Measurements from ENCODE around the gene VPS13A. TPM values are rescaled to one million over a fixed set of nuclear protein-coding genes. Genes with fewer than 3 reads are reported as not detected.

The VPS13A gene
- total RNA-seq, 1 donor from 2014 or later = 47.7 TPM

GRCh38 chr9:77291714-77292113, 114.4 kb downstream of the VPS13A start:
- H3K4me3 Mint-ChIP-seq = no peak overlapping the region
- no peak overlapping the region for H3K27ac Mint-ChIP-seq
- no peak for DNase-seq
- H3K36me3 Mint-ChIP-seq (ENCODE audit: low read depth) = peaks cover 33% of the 10 kb centered on the region
- H3K9me3 Mint-ChIP-seq = peaks cover 11% of the 10 kb centered on the region
- no peaks in the 10 kb centered on the region for H3K27me3 Mint-ChIP-seq
- intact Hi-C loops (cut with micrococcal nuclease) = no loop called here
- H3K4me1 Mint-ChIP-seq = peaks cover 2% of the 10 kb centered on the region

- Mint-ChIP-seq H3K9me3 (peaks cover under 1% of the 10 kb centered on the region), H3K27me3 (no peaks in the 10 kb centered on the region), H3K36me3 (ENCODE audit: low read depth) (peaks cover 19% of the 10 kb centered on the region), H3K4me3 (no peak overlapping the region), H3K27ac (no peak overlapping the region), H3K4me1 (peaks cover 2% of the 10 kb centered on the region)
- no peak for DNase-seq
- intact Hi-C loops (cut with micrococcal nuclease) = no loop called here
Observed at GRCh38 chr9:77293949-77294348, 116.6 kb downstream of the VPS13A start.

- intact Hi-C loops (cut with micrococcal nuclease) = no loop called here
- Mint-ChIP-seq H3K4me1 (peaks cover 7% of the 10 kb centered on the region), H3K27me3 (no peaks in the 10 kb centered on the region)
Observed at GRCh38 chr9:77304543-77304942, 127.2 kb downstream of the VPS13A start.

GRCh38 chr9:77305622-77306400, 128.5 kb downstream of the VPS13A start:
- Mint-ChIP-seq H3K9me3 (no peaks in the 10 kb centered on the region), H3K36me3 (ENCODE audit: low read depth) (peaks cover 23% of the 10 kb centered on the region), H3K4me1 (peaks cover 7% of the 10 kb centered on the region), H3K27ac (no peak overlapping the region), H3K4me3 (no peak overlapping the region), H3K27me3 (no peaks in the 10 kb centered on the region)
- intact Hi-C loops (cut with micrococcal nuclease) = no loop called here
- no peak for DNase-seq

More at GRCh38 chr9:77304543-77304942, 127.2 kb downstream of the VPS13A start:
- Mint-ChIP-seq H3K9me3 (peaks cover 3% of the 10 kb centered on the region), H3K36me3 (ENCODE audit: low read depth) (peaks cover 24% of the 10 kb centered on the region), H3K27ac (no peak overlapping the region), H3K4me3 (no peak overlapping the region)
- DNase-seq = no peak

DNA sequence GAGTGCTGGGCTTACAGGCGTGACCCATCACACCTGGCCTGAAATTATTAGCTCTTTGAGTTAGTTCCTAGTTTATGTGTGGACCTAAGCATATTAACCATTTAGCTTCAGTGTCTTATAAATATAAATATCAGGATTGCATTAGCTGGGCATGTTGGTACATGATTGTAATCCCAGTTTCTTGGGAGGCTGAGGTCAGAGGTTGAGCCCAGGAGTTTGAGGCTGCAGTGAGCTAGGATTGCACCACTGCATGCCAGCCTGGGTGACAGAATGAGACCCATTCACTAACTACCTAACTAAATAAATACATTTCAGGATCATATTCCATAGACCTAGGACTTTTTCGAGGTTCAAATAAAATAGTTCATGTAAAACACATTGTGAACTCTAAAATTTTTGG, 129.8 kb downstream of the VPS13A start:
- H3K36me3 Mint-ChIP-seq (ENCODE audit: low read depth) = peaks cover 28% of the 10 kb centered on the region
- intact Hi-C loops (cut with micrococcal nuclease) = no loop called here
- H3K9me3 Mint-ChIP-seq = no peaks in the 10 kb centered on the region
- peaks cover 7% of the 10 kb centered on the region for H3K4me1 Mint-ChIP-seq
- H3K27ac Mint-ChIP-seq = no peak overlapping the region
- no peak overlapping the region for H3K4me3 Mint-ChIP-seq
- DNase-seq = no peak
- no peaks in the 10 kb centered on the region for H3K27me3 Mint-ChIP-seq

DNA sequence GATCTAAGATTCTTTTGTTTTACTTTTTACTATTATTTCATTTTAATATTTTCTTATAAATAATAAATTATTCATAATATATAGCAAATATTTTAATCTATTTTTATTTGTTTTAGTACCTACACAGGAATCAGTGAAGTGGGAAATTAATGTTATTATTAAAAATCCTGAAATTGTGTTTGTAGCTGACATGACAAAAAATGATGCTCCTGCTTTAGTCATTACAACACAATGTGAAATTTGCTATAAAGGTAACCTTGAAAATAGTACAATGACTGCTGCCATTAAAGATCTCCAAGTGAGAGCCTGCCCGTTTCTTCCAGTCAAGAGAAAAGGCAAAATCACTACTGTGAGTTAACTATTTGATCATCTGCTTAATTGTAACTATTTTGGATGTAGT, 138.7 kb downstream of the VPS13A start:
- H3K4me1 Mint-ChIP-seq = no peaks in the 10 kb centered on the region
- no peak for DNase-seq
- intact Hi-C loops (cut with micrococcal nuclease) = no loop called here
- H3K36me3 Mint-ChIP-seq (ENCODE audit: low read depth) = peaks cover 24% of the 10 kb centered on the region
- no peaks in the 10 kb centered on the region for H3K27me3 Mint-ChIP-seq
- no peak overlapping the region for H3K4me3 Mint-ChIP-seq
- no peak overlapping the region for H3K27ac Mint-ChIP-seq
- H3K9me3 Mint-ChIP-seq = no peaks in the 10 kb centered on the region

GRCh38 chr9:77325058-77325457, 147.7 kb downstream of the VPS13A start:
- H3K27me3 Mint-ChIP-seq = no peaks in the 10 kb centered on the region
- H3K9me3 Mint-ChIP-seq = no peaks in the 10 kb centered on the region
- intact Hi-C loops (cut with micrococcal nuclease) = no loop called here
- peaks cover 9% of the 10 kb centered on the region for H3K4me1 Mint-ChIP-seq
- H3K27ac Mint-ChIP-seq = no peak overlapping the region
- H3K4me3 Mint-ChIP-seq = no peak overlapping the region
- H3K36me3 Mint-ChIP-seq (ENCODE audit: low read depth) = peaks cover 44% of the 10 kb centered on the region
- DNase-seq = no peak

GRCh38 chr9:77328102-77328501, 150.8 kb downstream of the VPS13A start:
- no peak for DNase-seq
- intact Hi-C loops (cut with micrococcal nuclease) = no loop called here
- Mint-ChIP-seq H3K27me3 (no peaks in the 10 kb centered on the region), H3K9me3 (no peaks in the 10 kb centered on the region), H3K4me1 (peaks cover 9% of the 10 kb centered on the region), H3K4me3 (no peak overlapping the region), H3K27ac (no peak overlapping the region), H3K36me3 (ENCODE audit: low read depth) (peaks cover 36% of the 10 kb centered on the region)

DNA sequence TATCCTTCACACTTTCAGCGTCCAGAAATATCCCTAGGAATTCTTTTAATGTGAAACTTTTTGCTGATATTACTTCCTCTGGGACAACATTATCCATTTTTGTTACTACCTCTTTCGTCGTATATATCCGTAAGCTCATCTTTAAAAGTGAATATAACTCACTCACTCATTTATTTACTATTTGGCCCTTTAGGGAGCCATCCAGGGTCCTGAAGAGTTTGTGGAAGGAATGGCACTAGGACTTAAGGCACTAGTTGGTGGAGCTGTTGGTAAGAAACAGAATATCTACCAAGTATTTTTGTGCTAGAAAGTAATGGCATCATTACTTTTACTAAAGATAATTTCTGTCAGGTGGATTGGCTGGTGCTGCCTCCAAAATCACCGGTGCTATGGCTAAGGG, 192.7 kb downstream of the VPS13A start:
- no peak for DNase-seq
- no peak overlapping the region for H3K27ac Mint-ChIP-seq
- H3K27me3 Mint-ChIP-seq = no peaks in the 10 kb centered on the region
- H3K4me1 Mint-ChIP-seq = no peaks in the 10 kb centered on the region
- intact Hi-C loops (cut with micrococcal nuclease) = no loop called here
- peaks cover 36% of the 10 kb centered on the region for H3K36me3 Mint-ChIP-seq (ENCODE audit: low read depth)
- no peak overlapping the region for H3K4me3 Mint-ChIP-seq
- no peaks in the 10 kb centered on the region for H3K9me3 Mint-ChIP-seq

DNA sequence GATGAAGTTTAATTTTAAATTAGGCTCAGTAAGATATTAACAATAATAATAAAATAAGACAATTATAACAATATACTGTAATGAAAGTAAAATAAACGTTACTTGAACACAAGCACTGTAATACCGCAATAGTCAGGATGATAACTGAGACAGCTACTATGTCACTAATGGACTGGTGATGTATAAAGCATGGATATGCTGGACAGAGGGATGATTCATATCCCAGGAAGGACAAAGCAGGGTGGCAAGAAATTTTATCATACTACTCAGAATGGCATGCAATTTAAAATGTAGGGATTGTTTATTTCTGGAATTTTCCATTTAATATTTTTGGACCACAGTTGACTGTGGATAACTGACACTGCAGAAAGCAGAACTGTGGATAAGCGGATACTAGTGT, 196.9 kb downstream of the VPS13A start:
- intact Hi-C loops (cut with micrococcal nuclease) = no loop called here
- Mint-ChIP-seq H3K27me3 (no peaks in the 10 kb centered on the region), H3K4me1 (no peaks in the 10 kb centered on the region), H3K4me3 (no peak overlapping the region), H3K36me3 (ENCODE audit: low read depth) (peaks cover 23% of the 10 kb centered on the region), H3K27ac (no peak overlapping the region), H3K9me3 (no peaks in the 10 kb centered on the region)
- DNase-seq = no peak

DNA sequence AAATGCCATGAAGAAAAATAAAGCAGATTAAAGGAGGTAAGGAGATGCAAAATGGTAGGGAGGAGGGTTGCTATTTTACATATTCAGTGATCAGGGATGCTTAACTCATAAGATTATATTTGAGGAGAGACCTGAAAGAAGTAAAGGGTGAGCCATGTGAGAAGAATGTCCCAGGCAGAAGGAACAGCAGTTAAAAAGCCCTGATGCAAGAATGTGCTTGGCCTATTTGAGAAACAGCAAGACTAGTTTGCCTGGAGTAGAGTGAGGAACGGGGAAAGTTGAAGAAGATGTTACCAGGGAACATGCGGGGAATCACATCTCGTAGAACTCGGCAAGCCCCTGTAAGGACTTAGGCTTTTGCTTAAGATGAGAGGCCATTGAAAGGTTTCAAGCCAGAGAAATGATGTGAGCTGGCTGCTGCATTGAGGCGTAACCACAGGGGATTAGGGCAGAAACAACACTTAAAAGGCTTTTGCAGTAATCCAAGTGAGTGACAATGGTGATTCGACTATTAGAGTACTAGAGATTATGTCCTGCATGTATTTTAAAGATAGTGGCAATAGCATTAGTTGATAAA, 198.7 kb downstream of the VPS13A start:
- Mint-ChIP-seq H3K27me3 (no peaks in the 10 kb centered on the region), H3K4me1 (no peaks in the 10 kb centered on the region), H3K27ac (no peak overlapping the region), H3K4me3 (no peak overlapping the region), H3K36me3 (ENCODE audit: low read depth) (peaks cover 14% of the 10 kb centered on the region), H3K9me3 (no peaks in the 10 kb centered on the region)
- peak; percentile 48 for DNase-seq
- intact Hi-C loops (cut with micrococcal nuclease) = no loop called here

DNA sequence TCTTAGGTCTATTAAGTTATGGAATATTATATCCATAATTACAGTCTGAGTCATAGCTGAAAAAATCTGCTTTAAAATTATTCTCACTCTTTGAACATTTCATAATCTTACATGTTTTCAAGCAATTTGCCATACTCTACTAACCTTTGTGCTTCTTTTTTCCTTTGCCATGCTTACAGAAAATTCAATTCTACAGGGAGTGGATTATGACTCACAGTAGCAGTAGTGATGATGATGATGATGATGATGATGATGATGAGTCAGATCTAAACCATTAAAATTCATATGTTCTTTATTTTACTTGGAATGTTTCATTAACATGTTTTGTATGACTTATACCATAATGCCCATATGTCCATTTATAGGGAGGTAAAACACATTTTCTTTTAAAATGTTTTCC, 207.1 kb downstream of the VPS13A start:
- no peaks in the 10 kb centered on the region for H3K27me3 Mint-ChIP-seq
- intact Hi-C loops (cut with micrococcal nuclease) = no loop called here

DNA sequence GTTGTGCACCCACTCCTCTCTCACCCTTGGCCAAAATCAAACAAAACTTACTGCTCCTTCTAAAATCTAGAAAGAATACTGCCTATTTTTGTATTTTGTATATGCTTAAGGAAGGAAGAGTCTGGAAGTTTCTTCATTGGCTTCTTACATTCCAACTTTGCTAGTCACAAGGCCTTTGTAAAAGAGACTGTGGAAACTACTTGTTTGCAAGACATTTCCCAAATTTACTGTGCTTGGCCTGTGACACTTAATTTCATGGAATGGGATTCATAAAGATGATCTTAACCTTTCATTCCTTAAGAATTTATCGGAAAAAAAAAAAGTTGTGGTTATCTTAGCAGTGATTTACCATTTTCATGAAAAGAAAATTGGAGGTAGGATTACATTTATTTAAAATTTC, 208.9 kb downstream of the VPS13A start:
- H3K9me3 Mint-ChIP-seq = no peaks in the 10 kb centered on the region
- H3K36me3 Mint-ChIP-seq (ENCODE audit: low read depth) = peaks cover 11% of the 10 kb centered on the region
- H3K27me3 Mint-ChIP-seq = no peaks in the 10 kb centered on the region
- H3K4me1 Mint-ChIP-seq = no peaks in the 10 kb centered on the region
- no peak for DNase-seq
- H3K27ac Mint-ChIP-seq = no peak overlapping the region
- intact Hi-C loops (cut with micrococcal nuclease) = no loop called here
- H3K4me3 Mint-ChIP-seq = no peak overlapping the region

More for the DNA sequence above, 207.1 kb downstream of the VPS13A start:
- Mint-ChIP-seq H3K9me3 (no peaks in the 10 kb centered on the region), H3K36me3 (ENCODE audit: low read depth) (peaks cover 6% of the 10 kb centered on the region), H3K4me3 (no peak overlapping the region), H3K27ac (no peak overlapping the region), H3K4me1 (no peaks in the 10 kb centered on the region)
- no peak for DNase-seq

GRCh38 chr9:77391834-77392233, 214.5 kb downstream of the VPS13A start:
- no peak overlapping the region for H3K27ac Mint-ChIP-seq
- no peak for DNase-seq
- no peaks in the 10 kb centered on the region for H3K9me3 Mint-ChIP-seq
- no peaks in the 10 kb centered on the region for H3K4me1 Mint-ChIP-seq
- no peak overlapping the region for H3K4me3 Mint-ChIP-seq
- intact Hi-C loops (cut with micrococcal nuclease) = no loop called here
- H3K27me3 Mint-ChIP-seq = no peaks in the 10 kb centered on the region
- H3K36me3 Mint-ChIP-seq (ENCODE audit: low read depth) = peaks cover 6% of the 10 kb centered on the region

GRCh38 chr9:77392328-77392727, 215.0 kb downstream of the VPS13A start:
- Mint-ChIP-seq H3K27ac (no peak overlapping the region), H3K27me3 (no peaks in the 10 kb centered on the region), H3K4me3 (no peak overlapping the region), H3K4me1 (no peaks in the 10 kb centered on the region), H3K36me3 (ENCODE audit: low read depth) (peaks cover 5% of the 10 kb centered on the region), H3K9me3 (no peaks in the 10 kb centered on the region)
- intact Hi-C loops (cut with micrococcal nuclease) = no loop called here
- no peak for DNase-seq
